PC-9 (cell line): ENCODE results near the gene HSPA9.

Experiments used
- CTCF ChIP-seq: fragments of 200-600 bp; sonication (generic); conservative IDR thresholded peaks from 2 replicates; pipeline ENCODE4 v1.6.1; 2017; ENCODE audit warnings: mixed run types, antibody characterized with exemption, mild to moderate bottlenecking, moderate library complexity
- EZH2 ChIP-seq: fragments of 200-600 bp; sonication (generic); IDR thresholded peaks from 2 replicates; pipeline ENCODE4 v1.8.0; 2017; ENCODE audit warnings: antibody characterized with exemption, low read depth

- TF ChIP-seq CTCF, result no peak
- TF ChIP-seq EZH2, result no peak
These were observed 54.2 kb downstream of the HSPA9 start for GRCh38 chr5:138520971-138521370.
